Measurements from ENCODE around the gene CAND1.

Gene CAND1

DNA sequence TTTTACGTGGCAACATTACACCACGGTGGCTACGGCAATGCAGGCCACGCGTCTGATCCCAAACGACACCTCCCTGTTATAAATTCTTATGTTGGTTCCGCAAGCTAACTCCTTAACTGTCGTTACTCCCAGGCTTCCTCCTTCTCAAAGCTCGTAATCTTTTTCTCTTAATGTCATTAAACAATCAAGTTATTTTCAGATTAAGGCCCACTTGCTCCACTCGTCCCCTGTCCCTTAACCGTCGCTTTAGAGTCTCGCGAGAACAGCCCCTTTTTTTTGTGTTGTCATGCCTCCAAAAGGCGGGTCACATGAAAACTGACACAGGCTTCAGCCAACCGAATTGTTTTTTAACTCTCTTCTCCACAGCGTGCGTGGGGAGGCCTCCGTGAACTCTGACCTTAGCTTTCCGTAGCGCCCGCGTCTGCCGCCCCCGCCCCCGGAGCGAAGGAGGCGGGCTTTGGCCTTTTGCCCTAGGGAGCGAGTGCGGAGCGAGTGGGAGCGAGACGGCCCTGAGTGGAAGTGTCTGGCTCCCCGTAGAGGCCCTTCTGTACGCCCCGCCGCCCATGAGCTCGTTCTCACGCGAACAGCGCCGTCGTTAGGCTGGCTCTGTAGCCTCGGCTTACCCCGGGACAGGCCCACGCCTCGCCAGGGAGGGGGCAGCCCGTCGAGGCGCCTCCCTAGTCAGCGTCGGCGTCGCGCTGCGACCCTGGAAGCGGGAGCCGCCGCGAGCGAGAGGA lies at the start of gene CAND1:
Gene CAND1, plus strand, starts transcription at position 463 of the 737 bp plus-strand sequence. CDS start 360 bp downstream, outside the sequence.
- DNase-seq (ENCODE audit: low read depth): peak; percentile 92

DNA sequence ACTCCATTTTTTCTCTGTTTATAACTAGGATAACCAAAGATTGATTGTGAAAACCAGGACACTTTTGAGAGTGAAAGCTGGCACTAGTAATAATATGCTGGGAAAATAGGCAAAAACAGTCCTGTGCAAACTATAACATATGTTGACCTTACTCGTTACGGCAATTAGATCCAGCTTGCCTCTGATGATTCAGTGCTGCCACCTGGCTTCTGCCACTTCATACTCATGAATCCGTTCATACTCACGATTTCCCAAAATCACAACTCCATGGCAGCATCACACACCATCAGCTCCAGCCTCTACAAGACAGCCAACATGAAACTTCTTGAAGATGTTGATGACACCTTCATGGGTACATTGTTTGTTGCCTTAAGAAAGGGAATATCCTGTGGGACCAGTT lies 49.1 kb upstream of the CAND1 start:
- DNase-seq (ENCODE audit: low read depth): no peak

DNA sequence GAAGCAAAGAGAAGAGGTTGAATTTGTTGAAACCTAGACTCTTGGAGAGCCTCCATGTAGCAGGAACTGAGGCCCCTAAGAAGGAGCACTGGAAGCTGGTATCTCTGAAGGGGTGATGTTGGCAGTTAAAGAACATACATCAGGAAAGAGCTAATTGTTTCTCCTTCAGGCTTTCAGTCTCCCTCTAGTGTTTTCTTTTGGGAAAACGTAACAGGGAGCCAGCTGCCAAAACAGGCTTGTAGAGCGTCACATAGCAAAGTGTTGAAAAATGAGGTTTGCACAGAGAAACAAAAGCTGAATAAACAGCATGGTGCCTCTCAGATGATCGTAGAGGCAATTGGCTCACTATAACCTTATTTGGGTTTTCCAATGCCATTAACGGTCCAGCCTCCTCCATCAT lies 46.9 kb upstream of the CAND1 start:
- DNase-seq (ENCODE audit: low read depth): no peak

- DNase-seq (ENCODE audit: low read depth): no peak
These were observed 45.9 kb upstream of the CAND1 start for GRCh38 chr12:67223225-67223624.

- DNase-seq (ENCODE audit: low read depth): no peak
These were observed 31.9 kb upstream of the CAND1 start for GRCh38 chr12:67237231-67237630.

- no peak for DNase-seq (ENCODE audit: low read depth)
These were observed 30.1 kb upstream of the CAND1 start for GRCh38 chr12:67239061-67239460.

- no peak for DNase-seq (ENCODE audit: low read depth)
These were observed 27.7 kb upstream of the CAND1 start for GRCh38 chr12:67241482-67241881.

GRCh38 chr12:67243260-67243659 lies 25.9 kb upstream of the CAND1 start:
- DNase-seq (ENCODE audit: low read depth): no peak

- no peak for DNase-seq (ENCODE audit: low read depth)
These were observed 23.6 kb upstream of the CAND1 start for GRCh38 chr12:67245571-67245970.

- no peak for DNase-seq (ENCODE audit: low read depth)
These were observed 18.1 kb upstream of the CAND1 start for GRCh38 chr12:67251012-67251411.

- no peak for DNase-seq (ENCODE audit: low read depth)
These were observed 14.7 kb upstream of the CAND1 start for GRCh38 chr12:67254372-67255026.

GRCh38 chr12:67256649-67257048 lies 12.5 kb upstream of the CAND1 start:
- no peak for DNase-seq (ENCODE audit: low read depth)

- DNase-seq (ENCODE audit: low read depth): no peak
These were observed 5.7 kb upstream of the CAND1 start for GRCh38 chr12:67263471-67263870.

GRCh38 chr12:67268335-67268895 lies 743 bp upstream of the CAND1 start:
- peak; percentile 74 for DNase-seq (ENCODE audit: low read depth)

DNA sequence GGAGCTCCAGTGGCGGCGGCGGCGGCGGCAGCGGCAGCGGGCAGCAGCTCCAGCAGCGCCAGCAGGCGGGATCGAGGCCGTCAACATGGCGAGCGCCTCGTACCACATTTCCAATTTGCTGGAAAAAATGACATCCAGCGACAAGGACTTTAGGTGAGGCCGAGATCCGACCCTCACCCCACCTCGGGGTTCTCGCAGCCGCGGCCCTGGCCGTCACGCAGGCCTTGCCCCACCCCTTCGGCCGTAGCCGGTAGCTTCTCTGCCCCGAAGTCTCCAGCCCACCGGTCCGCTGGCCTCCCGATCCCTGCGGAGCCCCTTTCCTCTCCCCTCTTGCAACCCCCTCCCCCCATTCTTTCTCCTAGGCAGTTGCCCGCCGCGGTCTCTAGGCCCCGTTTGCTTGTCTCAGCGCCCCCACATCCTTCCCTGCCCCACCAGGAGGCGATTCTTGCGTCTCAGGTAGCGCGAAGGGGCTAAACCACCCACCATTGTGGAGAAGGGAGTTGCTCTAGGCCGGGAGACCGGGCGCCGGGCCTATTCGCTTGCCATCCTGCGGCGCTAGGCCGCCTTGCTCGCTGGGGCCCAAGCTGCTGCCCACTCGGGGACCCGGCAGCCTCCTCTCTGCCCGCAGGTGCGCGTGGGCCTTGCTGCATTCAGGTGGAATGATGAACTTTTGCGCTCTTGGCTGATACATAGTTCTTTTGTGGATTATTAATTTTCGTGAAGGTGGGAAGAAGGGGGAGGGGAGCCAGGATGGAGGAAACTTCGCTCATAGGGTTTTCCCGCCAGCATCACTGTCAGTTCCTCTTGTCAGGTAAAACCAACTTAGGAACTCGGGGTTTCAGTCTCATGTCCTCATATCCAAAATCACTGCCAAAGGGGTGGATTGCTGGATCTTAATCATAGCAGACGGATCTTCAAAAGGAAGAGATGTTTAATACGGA lies 745 bp downstream of the CAND1 start:
- peak; percentile 28 for DNase-seq (ENCODE audit: low read depth)

GRCh38 chr12:67270622-67271021 lies 1.5 kb downstream of the CAND1 start:
- no peak for DNase-seq (ENCODE audit: low read depth)

DNA sequence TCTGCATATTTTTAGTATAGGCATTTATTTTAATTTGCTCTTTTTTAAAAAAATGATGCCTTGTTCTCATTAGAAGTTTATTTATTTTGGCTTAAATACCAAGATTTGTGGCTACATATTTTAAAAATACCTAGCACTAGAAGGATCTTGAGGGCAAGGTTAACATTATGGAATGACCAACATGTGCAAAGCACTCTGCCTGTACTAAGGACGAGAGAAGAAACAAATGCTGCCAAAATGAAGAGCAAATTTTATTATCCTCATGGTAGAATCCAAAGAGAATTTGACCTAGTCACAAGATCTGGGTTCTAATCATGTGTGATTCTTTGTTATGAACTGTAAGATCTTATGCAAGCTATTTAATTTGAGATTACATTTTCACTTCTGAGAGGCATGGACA lies 2.8 kb downstream of the CAND1 start:
- DNase-seq (ENCODE audit: low read depth): no peak

- no peak for DNase-seq (ENCODE audit: low read depth)
These were observed 5.0 kb downstream of the CAND1 start for GRCh38 chr12:67274186-67274585.

- DNase-seq (ENCODE audit: low read depth): no peak
These were observed 6.3 kb downstream of the CAND1 start for GRCh38 chr12:67275380-67275913.

GRCh38 chr12:67276421-67276820 lies 7.3 kb downstream of the CAND1 start:
- no peak for DNase-seq (ENCODE audit: low read depth)

DNA sequence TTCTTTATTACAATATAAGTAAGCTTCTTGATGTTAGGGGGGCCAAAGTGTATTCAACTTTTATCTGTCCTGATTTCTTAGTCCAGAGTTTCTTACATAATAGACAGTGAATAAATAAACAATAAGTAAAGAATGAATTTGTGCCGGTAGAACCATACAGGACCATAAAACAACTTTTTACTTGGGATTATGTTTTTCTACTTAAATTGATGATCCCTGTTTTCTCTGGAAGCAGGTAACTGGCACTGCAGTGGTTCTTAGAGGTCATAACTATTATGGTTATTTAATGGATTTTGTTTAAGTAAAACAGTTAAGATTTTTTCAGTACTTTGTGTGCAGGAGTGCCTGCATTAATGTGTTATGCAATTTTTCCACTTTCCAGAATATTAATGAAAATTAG lies 10.5 kb downstream of the CAND1 start:
- DNase-seq (ENCODE audit: low read depth): no peak

- DNase-seq (ENCODE audit: low read depth): no peak
These were observed 10.9 kb downstream of the CAND1 start for GRCh38 chr12:67280088-67280487.

All from activated T-helper 1 cell treated with Interleukin-2 at 50 U/mL for 16 hours (primary cell).